Mucosa of gallbladder (tissue), 1 donor: ENCODE results near the gene DUS3L. TPM values are rescaled to one million over a fixed set of nuclear protein-coding genes. Genes with fewer than 3 reads are reported as not detected.

Experiments
- DNase-seq: peaks from one replicate; pipeline ENCODE4 v3.0.0-alpha.2; 2020; ENCODE audit warnings: low spot score
- total RNA-seq: library from RNA; stranded (reverse); gene quantifications from one replicate; pipeline ENCODE4 v1.2.1, GENCODE V29; 2021
- donor health status: DM: no; HTN: no; CAD: no.

The DUS3L gene
- total RNA-seq, 1 donor from 2014 or later, result 37.2 TPM

DNA sequence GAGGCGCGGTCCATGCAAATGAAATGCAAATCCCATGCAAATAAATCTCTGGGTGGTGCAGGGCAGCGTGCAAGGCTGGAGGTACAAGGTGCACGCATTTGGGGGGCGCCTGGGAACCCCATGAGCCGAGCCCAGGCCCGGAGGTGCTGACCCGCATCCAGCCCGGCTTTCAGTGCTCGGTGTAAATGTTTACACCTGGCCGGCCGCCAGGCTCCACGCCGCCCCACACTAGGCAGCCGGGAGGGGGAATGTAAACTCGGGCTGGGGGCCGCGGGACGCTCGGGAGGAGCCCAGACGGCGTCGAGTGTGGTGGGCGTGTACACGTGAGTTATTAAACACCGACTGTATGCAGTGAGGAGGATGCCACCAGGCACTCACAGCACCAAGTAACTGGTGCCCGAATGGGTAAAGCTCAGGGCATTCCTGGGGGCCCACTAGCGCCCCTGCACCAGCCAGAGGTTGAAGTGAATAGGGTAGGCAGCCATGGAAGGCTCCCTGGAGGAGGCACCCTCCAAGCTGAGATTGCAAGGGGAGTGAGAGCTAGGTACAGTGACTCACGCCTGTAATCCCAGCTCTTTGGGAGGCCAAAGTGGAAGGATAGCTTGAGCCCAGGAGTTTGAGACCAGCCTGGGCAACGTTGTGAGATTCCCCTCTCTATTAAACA, 31.4 kb upstream of the DUS3L start:
- DNase-seq, result no peak

- no peak for DNase-seq
Measured at GRCh38 chr19:5821521-5822180, 30.7 kb upstream of the DUS3L start.

DNA sequence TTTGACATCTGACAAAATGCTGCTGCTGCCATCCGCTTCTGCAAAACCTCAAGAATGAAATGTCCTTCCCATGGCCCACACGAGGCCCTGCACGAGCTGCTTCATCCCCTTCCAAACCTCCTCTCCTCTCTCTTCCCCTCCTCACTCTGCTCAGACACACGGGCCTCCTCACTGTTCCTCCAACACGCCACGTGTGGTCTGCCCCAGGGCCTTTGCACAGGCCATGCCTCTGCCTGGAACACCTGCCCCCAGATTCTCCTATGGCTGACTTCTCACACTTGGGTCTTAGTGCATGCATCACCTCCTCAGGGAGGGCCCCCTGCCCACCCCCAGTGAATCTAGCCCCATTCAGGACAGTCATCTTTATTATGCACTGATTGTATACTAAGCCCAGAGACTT, 29.8 kb upstream of the DUS3L start:
- DNase-seq, result no peak

DNA sequence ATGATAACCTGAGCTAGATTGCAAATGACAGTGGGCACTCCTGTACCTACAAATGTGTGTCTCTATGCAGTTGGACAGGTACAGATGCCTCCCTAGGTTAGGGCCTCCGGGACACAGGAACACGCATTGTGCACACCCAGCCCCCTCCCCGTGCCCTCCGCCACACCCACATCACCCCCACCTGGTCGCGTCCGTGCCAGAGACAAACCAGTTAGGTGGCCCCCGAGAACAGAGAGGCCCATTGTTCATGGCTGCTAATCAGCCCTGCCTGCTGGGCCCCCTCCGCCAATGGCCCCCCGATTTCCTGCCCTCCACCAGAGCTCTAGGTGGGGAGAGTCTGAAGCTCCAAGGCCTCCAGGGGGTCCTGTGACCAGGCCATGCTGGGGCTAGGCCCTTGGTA, 27.6 kb upstream of the DUS3L start:
- no peak for DNase-seq

DNA sequence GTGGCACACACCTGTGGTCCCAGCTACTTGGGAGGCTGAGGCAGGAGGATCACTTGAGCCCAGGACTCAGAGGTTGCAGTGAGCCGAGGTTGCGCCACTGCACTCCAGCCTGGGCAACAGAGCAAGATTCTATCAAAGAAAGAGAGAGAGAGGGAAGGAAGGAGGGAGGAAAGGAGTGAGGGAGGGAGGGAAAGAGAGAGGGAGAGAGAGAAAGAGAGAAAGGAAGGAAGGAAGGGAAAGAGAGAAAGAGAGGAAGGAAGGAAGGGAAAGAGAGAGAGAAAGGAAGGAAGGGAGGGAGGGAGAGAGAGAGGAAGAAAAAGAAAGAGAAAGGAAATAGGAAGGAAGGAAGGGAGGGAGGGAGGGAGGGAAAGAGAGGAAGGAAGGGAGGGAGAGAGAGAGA, 26.3 kb upstream of the DUS3L start:
- no peak for DNase-seq

GRCh38 chr19:5814852-5815246, 23.9 kb upstream of the DUS3L start:
- no peak for DNase-seq

- DNase-seq, result no peak
Measured at GRCh38 chr19:5814123-5814851, 23.3 kb upstream of the DUS3L start.

DNA sequence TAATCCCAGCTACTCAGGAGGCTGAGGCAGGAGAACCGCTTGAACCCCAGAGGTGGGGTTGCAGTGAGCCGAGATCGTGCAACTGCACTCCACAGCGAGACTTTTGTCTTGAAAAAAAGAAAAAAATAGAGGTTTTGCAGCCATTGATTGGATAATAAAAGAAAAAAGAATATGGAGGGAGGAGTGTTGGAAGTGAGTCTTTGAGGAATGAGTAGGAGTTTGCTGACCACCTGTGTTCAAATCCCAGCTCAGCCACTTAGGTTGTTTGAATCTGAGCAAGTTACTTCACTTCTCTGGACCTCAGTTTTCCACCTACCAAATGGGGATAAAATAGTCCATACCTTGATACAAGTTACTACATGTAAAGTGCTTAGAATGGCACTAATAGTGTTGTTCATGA, 20.2 kb upstream of the DUS3L start:
- no peak for DNase-seq

DNA sequence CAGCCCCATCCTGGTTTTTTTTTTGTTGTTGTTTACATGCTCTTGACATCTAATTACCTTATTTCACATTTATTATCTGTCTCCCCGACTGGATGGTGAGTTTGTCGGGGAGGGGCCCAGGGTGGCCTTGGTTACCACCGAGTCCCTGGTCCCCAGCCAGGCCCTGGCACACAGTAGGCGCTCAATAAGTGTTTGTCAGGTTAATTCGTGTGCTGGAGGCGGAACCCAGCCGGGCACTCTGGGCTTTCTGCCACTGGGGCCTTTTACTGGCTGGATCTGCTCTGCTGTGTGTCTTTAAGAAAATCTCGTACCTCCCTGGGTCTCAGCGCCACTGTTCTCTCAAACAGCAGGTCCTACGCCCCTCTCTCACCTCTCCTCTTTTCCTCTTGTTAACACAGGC, 18.5 kb upstream of the DUS3L start:
- DNase-seq, result no peak

- no peak for DNase-seq
Measured at GRCh38 chr19:5809053-5809452, 18.1 kb upstream of the DUS3L start.

DNA sequence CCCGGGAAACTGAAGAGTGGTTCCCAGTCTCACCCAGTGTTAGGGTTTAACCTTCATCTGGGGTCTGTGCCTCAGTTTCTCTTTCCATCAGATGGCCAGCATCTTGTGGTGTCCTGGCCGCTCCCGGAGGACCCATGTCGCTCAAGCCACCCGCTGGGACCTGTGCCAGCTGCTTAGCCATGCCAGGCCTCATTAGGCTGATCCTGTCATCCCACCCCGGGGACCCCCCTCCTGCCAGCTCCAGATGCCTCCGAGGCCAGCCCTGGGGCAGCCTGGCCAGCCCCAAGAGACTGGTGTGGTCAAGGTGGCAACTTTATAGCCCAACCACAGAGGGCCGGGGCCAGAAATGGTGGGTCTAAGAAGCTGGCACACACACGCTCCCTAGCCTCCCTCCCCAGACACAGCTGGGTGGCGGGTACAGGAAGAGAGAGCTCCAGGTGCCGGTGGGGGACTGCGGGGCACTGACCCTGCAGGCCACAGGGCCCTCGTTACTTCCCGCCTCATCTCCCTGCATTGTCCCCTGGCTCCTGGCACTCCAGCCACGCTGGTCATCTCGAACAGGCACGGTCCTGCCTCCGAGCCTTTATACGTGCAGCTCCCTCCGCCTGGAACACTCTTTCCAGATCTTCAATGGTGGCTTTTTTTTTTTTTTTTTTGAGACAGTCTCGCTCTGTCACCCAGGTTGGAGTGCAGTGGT, 17.3 kb upstream of the DUS3L start:
- DNase-seq, result no peak

GRCh38 chr19:5806905-5807304, 15.9 kb upstream of the DUS3L start:
- no peak for DNase-seq

DNA sequence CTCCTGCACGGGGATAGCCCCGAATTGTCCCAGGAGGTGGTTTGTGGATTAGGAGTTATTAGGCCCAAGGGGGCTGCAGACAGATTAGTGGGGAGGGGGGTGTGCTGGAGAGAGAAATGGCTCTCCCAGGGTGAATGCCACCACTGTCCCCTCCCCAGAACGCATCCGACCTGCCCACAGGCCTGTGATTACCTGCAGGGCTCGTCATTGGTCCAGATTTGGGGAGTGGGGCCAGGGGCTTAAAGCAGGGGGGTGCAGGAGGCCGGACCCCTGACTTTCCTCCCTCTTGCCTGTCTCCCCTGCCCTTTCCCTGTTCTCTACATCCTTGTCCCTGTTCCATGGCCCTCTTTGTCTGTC, 15.1 kb upstream of the DUS3L start:
- no peak for DNase-seq

DNA sequence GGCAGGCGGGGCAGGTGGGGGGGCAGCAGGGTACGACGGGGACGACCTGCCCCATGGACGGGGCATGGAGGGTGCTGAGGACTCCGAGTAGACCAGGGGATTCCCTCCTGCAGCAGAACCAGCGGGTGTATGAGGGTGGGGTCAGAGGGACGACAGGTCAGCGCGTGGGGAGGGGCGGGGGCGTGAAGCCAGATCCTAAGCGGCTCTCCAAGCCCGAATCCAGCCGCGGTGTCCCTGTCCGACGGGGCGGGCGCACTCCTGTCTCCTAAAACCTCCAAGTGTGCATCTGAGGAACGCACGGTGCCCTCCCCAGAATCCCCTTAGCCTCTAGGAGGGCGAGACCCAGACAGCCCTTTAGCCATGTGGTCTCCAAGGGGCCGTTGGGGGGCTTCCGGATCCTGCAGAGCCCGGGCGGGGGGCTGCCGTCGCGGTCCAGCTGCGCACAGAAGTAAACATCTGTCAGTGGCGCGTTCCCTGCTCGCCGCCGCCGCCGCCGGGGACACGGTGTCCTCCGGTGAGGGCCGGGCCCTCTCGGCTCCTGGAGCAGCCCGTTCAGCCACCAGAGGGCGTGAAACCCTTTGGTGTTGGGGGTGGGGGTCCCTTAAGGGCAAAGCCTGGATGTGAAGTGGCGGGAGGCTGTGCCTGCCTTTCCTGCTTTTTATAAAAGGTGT, 14.6 kb upstream of the DUS3L start:
- peak; percentile 67 for DNase-seq

DNA sequence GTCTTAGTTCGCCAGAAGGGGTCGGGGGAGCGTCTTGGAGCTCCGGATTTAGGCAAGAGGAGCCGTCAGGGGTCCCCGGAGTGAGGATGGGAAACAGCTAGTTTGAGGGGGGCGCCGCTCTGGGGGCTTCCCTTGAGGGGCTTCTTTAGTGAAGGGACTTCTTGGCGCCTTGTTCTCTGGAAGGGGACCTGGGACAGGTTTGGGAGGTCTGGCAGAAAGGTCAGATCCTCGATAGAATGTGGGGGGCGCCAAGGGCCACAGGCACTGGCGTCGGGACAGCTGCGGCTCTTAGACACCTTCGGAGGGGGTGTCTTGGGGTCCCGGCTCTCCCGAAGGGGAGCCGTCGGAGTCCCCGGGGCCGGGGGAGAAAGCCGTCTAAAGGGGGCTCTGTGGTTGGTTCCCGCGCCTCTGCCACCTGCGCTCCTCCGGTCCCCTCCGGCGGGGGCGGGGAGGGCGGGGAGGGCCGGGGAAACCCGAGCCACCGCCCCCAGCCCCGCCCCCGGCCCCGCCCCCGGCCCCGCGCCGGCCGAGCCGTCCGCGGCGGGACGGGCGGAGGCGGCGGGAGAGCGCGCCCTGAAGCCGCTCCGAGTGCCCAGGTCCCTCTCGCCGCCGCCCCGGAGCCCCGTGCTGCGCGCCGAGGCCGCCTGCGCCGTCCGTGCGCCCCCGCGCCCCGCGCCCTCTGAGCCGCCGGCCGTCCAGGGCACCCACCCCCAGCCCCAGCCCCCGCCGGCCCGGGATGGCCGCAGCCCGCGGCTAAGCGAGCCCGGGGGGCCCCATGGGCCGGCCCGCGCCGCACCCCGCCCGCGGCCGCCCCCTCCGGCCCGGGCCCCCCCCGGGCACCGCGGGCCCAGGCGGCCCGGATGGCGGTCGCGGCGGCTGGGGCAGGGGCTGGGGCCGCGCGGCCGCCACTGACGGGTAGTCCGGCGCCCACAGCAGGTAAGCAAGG, 13.8 kb upstream of the DUS3L start, which contains the start of gene NRTN:
Gene NRTN (plus strand): TSS at position 552 of the 946 bp plus-strand sequence. CDS start 19,099 bp downstream, outside the sequence.
- DNase-seq, result no peak

- DNase-seq, result peak; percentile 85
Measured at GRCh38 chr19:5803752-5804515, 13.0 kb upstream of the DUS3L start.

DNA sequence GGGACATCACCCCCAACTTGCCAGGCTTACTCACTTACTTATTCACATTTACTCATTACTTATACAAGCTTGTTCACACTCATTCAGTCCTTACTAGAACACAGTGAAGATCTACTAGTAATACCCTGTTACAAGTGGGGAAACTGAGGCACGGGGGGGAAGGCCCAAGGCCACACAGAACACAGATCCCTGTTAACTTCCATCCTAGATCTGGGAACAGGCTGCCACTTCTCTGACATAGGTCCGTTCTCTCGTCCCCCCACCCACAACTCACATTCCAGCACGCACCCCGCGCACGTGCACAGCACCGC, 12.4 kb upstream of the DUS3L start:
- DNase-seq, result no peak

DNA sequence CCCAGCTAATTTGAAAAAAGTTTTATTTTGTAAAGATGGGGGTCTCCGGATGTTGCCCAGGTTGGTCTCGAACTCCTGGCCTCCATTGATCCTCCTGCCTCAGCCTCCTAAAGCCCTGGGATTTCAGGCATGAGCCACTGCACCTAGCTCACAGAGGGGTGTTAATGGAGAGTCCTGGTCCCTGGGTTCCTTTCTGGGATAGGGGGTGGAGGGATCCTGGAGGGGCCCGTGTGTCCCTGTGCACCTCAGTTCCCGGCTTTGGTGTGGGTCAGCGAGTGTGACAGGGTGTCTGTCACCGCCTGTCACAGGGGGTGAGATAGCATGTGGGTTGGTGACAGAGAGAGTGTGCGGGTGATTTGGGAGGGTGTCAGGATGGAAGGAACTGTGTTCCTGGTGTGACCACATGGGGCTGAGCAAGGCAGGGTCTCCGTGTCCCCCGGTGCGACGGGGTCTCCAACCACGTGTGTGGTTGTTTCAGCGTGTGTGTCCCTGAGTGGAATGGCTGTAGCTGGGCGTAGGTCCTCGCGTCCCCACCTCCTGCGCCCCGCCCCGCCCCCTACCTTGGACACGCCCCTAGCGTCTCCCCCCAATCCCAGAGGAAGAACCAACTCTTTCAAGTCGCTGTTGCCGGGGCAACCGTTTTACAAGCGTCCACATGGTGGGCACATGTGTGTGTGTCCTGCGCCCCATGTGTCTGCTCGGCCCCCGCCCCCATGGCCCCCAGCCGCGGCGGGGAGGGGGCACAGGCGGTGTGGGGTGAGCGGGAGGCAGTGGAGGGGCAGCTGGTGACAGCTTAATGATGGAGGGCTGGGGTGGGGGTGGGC, 11.0 kb upstream of the DUS3L start:
- no peak for DNase-seq
